HG02885 (cell line): Measurements from ENCODE around the gene COL27A1.

Experiments used
- ATAC-seq: cut with Tn5 transposase; IDR thresholded peaks from one replicate; pipeline ENCODE4 v1.9.1; 2021; ENCODE audit warnings: mild to moderate bottlenecking; ENCODE audit not compliant: unreplicated experiment, poor library complexity

Gene COL27A1

DNA sequence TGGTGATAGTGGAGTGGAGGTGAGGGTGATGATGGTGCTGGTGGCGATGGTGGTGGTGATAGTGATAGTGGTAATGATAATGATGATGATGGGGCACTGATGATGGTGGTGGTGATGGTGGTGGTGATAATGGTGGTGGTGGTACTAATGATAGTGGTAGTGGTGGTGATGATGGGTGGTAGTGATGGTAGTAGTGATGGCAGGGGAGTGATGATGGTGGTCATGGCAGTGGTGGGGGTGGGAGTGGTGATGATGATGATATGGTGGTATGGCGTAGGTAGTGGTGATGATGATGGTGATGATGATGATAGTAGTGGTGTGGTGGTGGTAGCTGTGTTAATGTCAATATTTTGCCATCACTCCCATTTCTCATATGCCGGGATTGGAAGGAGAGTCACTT, 123.0 kb downstream of the COL27A1 start:
- no peak for ATAC-seq

- ATAC-seq = no peak
These were observed 123.7 kb downstream of the COL27A1 start for GRCh38 chr9:114278881-114279570.

DNA sequence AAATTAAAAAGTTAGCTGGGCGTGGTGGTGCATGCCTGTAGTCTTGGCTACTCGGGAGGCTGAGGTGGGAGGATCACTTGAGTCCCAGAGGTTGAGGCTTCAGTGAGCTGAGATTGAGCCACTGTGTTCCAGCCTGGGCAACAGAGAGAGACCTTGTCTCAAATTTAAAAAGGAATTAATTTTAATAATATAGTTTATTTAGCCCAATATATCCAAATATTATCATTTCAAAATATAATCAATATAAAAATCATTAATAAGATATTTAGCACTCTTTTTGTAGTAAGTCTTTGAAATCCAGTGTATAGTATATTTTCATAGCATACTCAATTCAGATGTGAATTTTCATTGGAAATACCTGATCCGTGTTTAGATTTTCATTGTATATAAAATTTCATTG, 124.4 kb downstream of the COL27A1 start:
- no peak for ATAC-seq

DNA sequence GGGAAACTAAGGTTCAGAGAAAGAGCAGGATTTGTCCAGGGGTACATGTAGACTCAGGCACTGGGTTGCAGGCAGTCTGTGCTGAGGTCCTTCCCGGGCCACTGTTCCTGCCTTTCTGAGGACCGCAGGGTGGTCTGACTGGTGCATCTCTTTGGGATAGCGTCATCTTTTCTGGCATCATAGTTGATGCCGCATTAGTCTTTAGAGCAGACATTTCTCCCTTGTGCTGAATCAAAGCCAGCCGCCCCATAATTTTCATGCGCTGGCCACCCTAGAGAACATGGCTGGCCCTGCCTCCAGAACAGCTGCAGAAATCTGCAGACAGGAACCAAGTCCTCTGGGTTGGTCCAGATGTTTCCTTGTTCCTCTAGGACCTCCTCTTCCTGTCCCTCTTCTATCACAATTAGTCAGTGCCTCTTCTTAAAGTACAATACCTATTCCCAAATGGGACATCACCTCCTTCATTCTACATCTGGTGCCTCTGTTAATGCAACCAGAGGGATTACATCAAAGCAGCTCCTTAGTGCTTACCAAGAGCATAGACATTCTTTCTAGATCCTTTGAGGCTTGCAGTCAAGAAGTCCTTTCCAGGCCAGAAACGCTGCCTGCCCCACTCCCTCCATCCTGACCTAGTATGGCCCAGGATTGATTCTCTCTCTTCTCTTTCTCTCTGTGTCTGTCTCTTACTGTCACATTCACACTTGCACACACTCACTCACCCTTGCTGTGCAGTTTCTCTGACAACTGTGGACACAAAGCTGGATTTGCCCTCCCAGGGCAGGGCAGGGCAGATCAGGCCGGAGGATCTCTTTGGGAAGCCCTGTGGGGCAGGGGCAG, 125.5 kb downstream of the COL27A1 start:
- no peak for ATAC-seq

GRCh38 chr9:114281473-114282103, 126.3 kb downstream of the COL27A1 start:
- no peak for ATAC-seq

GRCh38 chr9:114282104-114282485, 126.8 kb downstream of the COL27A1 start:
- no peak for ATAC-seq

DNA sequence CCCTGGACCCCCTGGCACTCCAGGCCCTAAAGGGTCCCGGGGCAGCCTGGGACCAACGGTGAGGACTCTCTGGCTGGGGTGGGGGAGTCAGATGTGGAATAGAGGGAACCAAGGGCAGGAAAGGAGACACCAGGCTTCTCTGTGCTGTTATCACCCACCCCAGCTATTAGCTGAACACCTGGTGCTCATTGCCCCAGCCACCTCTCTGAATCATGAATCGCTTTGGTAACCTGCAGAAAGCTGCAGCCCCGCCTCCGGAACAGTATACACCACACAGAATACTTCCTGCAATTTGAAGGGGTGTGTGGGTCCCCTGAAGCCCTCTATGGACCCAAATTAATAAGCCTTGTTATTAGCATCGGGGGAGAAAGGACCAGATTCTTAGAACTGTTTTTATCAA, 127.2 kb downstream of the COL27A1 start:
- no peak for ATAC-seq

GRCh38 chr9:114282926-114283325, 127.6 kb downstream of the COL27A1 start:
- ATAC-seq = no peak

DNA sequence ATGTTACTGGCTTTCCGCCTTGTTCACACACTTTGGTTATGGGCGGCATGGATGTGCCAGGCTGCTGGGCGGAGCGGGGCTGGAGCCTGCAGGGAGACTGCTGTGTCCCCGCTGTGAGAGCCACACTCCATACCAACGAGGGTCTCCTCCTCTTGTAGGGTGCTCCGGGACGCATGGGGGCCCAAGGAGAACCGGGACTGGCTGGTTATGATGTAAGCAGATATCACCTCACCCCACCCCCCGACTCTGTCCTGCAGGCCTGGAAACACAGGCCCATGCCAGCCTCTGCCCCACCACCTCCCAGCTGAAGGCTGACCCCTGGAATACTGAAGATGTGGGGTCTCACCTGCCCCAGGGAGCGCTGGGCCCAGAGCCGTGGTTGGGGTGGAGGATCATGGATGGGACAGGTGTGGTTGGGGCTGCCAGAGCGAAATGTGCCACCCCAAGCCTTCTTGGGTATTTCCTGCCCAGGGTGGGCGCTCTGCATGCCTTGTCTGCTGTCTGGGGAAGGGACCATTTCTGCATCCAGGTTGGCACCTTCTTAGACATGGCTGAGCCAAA, 128.3 kb downstream of the COL27A1 start:
- ATAC-seq = no peak

DNA sequence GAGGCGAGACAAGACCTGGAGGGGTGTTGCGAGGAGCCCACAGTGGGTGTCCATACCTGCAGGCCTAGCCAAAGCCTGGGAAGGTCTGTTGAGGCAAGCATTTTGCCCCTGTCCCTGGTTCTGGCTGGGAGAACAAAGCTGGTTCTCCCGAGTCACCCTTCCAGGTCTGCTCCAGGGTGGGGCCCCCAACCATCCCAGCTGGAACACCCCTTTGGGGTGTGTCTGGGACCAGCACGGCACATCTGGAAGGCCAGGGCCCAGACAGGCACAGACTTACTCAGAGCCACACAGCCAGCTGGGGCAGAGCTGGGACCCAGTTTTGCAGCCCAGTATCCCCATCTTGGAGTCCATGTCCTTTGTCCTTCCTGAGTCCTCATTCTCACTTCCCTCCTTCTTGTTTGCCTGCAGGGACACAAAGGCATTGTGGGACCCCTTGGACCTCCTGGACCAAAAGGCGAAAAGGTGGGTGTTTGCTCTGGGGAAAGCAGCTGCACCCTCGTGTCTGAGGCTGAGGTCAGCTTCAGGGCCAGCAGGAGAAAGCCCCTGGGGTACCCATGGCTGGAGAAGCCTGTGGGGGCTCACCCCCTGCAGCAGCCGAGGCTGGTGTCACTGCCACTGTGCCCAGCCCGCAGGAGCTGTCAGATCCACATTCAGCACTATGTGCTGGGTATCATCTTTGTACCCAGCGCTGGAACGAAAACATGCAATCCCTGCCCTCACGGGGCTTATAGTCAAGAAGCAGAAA, 129.2 kb downstream of the COL27A1 start:
- no peak for ATAC-seq

DNA sequence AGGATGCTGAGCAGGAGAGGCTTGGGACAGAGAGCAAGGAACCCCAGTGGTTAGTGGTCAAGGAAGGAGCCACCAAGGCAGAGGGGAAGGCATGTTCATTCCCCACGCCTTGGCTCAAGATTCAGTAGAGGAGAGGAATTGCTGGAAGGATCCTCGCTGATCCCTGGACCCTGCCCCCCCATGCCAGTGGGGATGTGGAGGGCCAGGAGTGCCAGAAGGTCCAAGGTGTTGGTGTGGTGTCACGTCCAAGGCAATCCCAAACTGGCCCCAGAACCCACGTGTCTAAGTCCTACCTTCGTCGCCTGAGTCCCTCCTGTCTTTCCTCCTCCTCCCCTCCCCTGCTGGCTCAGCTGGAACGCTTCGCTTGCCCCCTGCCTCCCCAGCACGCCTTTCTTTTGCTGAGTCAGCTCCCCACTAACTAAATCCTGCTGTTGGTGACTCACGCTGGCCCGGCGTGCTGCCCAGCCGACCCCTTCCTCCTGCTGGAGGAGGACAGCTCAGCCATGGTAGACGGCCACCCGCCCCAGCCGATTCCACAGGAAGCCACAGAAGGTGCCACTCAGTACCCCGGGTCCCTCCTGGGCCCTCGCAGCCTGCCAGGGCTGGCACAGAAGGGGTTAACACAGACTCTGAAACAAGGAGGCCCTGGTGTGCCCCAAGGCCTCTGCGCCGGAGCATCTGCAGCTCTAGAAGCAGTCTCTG, 130.0 kb downstream of the COL27A1 start:
- ATAC-seq = no peak

DNA sequence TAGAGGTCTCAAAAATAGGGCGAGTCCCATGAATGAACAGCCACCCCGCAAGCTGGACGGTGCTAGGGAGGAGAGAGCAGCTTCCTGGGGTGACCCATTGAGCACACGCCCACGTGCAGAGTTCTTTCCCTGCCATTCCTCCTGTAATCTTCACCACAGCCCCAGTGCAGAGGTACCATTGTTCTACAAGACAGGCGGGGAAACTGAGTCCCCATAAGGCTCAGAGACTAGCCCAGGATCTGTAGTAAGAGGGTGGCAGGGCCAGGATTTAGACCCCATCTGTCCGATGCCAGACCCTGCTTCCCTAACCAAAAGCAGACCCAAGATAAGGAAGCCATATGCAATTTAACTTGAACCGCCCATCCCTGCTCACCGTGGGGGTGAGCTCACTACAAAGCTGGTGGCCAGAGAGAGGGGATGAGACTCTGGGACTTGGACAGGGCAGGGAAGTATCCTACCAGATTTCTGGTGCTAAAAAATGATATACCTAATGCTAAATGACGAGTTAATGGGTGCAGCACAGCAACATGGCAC, 130.9 kb downstream of the COL27A1 start:
- ATAC-seq = no peak

DNA sequence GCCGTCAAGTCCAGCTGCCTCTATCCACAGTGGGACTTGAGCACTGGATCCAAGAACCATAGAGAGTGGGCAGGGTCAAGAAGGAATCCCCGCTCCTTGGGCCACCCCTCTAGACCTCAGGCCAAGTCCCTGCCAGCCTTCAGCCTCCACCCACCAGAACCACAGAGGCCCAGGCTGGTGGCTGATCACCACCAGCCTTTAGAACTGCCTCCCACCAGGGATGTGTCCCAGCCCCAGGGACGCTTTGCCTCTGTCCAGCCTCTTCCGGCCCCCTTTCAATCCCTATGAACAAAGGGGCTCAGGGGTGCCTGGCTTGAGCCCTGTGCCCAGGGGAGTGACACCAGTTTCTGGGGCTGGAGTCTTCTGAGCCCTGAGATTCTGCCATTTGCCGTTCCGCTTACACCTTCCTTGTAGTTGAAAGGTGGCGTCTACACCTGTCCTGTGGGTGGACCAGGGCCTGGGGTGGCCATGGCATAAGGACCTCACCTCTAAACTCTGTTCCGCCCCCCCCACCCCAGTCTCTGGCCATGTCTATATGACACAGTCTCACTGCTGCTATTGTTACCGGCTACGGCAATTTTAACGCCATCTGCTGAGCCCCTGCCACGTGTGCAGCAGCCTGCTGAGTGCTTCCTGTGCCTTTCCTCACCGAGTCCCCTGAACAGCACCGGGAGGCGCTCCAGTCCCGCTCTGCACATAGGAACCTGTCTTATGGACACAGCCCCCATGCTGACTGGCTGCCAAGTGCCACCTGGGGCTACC, 131.8 kb downstream of the COL27A1 start:
- no peak for ATAC-seq

DNA sequence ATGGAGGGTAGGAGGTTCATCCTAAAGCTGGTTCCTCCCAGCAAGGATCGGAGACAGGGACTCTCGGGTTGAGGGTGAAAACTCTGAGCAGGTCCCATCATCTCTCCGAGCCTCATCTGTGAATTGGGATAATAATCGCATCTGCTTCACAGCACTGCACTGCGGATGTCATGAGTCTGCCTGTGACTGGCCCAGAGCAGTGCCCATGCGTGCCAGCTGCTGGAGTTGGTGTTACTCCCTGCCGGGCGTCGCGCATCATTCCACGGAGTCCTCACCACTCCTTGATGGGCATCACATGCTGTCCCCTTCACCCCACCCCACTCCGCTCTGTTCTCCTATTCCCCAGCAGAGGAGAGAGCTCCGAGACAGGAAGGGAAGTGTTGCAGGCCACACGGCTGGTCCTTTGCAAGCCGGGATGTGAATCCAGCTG, 132.4 kb downstream of the COL27A1 start:
- ATAC-seq = no peak

DNA sequence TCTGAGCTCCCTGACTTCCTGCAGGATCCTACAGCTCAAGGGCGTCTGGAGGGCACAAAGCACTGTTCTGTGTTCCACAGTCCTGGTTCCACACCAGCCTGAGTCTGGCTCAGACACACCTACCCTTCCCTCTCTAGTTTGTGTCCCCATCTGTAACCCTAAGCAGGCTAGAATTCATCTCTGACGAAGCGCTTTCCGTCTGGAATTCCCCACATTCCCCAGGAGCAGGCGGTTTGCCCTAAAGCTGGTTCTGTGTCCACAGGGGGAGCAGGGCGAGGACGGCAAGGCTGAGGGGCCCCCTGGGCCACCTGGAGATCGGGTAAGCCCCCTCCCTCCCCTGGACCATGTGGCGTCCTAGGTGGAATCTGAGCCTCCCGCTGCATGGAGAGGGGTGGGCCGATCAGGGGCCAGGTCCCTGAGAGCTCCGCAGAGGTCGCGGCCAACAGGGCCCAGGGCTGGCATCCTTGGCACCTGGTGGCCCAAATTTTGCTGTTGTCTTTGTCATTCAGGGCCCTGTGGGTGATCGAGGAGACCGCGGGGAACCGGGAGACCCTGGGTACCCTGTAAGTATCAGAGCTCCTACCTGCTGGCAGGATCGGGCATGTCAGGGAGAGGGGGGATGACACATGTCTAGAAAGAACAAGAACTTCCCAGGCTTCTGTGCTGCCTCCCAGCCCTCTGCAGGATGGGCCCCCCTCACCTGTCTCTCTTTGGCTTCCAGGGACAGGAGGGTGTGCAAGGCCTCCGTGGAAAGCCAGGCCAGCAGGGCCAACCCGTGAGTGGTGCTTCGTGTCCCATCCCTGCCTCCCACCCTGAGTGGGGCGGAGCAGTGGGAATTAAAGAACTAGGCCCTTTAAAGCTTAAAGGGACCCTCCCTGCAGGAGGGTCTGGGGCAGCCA, 133.1 kb downstream of the COL27A1 start:
- no peak for ATAC-seq

- no peak for ATAC-seq
These were observed 133.8 kb downstream of the COL27A1 start for GRCh38 chr9:114289106-114289505.

DNA sequence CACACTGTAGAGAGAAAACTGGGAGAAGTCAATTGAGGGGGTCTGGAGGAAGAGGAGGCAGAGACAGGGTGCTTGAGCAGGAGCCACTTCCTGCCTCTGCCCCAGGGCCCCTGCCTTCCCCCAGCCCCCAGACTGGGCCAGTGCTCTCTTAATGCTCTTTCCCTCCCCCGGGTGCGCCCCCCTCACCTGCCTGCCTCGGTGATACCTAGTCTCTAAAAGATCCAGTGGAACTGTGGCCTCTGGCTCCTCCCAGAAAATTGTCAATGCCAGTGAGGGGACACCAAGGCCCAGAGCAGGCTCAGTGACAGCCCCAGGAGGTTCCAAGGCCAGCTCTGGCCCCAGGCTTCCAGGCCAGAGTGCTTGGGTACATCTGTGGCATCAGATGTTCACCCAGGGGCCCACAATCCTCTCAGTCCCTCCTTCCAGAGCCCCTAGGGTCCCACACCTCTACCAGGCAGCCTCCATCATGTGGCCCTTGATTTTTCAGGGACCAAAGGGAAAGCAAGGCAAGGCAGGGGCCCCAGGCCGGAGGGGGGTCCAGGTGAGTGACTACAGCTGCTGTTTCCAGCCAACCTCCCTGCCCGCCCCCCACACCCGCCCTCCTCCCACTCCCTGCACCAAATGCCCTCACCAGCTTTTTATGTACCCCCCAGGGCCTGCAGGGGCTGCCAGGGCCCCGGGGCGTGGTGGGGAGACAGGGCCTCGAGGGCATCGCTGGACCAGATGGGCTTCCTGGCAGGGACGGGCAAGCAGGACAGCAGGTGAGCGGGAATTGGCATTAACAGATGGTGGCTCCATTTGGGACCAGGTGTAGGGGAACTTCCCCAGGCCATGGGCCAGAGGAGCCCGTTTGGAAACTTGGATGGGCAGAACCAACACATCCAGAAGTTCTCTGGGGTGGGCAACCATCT, 134.5 kb downstream of the COL27A1 start:
- ATAC-seq = no peak
